GM18867 (cell line): ENCODE data around the gene HPS4.
"Not testable (repeated sequence)": the region's sequence is repeated elsewhere in the genome, so short reads cannot be mapped to it uniquely, and the experiment has no call there.

ENCODE experiments used
- ATAC-seq: cut with Tn5 transposase; IDR thresholded peaks from one replicate; pipeline ENCODE4 v1.9.1; 2021; ENCODE audit warnings: mild to moderate bottlenecking, moderate library complexity; ENCODE audit not compliant: unreplicated experiment

HPS4 gene

DNA sequence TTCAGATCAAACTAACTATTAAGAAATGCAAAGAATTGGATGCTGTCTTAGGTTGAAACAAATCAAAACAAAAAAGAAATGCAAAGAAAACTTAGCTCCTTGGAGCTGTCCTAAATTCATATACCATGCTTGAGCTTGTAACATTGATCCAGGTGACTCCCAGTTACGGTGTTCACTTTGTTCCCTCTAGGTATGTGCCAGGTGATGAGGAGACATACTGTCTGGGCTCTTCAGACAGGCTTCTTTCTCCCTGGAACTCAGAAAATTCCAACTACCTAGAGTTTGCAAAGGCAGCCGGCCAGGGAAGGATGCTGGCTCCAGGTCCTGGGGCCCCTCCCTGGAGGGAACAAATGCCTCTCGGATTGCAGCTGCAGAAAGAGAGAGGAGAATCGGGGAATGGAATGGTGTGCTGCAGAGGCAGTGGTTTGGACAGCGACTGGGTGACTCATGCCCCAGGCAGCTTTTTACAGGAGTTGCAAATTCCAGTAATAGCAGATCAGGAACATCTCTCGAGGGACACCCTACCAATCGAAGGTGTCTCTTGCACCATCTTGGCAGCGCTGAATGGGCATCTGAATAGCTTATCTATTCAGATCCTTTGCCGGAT is 66.8 kb downstream of the HPS4 start:
- ATAC-seq = no peak

DNA sequence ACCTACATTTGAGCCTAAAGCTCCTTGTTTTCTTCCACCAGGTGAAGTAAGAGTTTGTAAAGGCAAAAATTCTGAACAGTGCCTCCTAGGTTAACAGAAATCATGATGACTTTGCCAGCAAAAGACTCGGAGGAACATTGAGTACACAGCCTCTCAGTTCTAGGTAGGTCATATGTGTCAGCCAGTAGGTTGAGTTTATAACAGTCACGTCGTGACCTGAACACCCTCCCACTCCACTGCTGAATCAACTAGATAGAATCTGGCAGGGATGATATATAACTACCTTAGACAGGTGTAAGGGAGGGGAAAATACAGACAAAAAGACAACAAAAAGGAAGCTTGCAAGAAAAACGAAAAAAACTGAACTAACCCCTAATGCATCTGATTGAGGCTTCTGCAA is 67.3 kb downstream of the HPS4 start:
- ATAC-seq = no peak

DNA sequence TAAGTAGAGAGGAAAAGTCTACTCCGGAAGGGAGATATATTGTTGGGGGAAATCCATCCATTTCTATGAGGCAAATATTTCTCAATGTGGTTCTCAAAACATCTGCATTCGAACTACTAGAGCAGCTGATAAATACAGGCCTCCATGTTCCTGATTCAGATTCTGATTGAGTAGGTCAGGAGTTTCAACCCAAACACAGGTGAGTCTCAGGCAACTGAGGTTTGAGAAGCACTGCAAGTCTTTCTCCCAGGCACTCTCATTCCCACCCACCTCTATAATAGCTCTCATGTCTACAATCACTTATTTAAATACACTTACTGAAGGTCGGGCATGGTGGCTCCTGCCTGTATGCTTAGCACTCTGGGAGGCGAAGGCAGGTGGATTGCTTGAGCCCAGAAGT is 69.2 kb downstream of the HPS4 start:
- no peak for ATAC-seq

DNA sequence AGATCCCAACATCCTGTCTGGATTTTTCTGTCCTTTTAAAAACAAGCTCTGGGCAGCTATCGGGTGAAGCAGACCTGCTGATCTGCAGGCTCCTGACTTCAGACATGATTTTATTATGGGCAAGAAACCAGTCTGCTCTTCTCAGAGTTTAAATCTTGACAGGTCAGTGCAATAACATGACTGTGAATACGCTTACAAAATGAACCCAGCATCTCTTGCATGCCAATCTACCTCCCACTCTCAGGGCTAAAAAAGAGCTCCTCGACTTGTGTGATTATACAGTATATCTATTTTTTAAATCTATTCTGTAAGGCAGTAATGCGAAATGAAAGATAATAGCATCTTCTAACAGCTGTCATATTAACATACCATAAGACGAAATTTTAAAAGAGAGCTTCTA is 73.2 kb downstream of the HPS4 start:
- ATAC-seq = no peak

DNA sequence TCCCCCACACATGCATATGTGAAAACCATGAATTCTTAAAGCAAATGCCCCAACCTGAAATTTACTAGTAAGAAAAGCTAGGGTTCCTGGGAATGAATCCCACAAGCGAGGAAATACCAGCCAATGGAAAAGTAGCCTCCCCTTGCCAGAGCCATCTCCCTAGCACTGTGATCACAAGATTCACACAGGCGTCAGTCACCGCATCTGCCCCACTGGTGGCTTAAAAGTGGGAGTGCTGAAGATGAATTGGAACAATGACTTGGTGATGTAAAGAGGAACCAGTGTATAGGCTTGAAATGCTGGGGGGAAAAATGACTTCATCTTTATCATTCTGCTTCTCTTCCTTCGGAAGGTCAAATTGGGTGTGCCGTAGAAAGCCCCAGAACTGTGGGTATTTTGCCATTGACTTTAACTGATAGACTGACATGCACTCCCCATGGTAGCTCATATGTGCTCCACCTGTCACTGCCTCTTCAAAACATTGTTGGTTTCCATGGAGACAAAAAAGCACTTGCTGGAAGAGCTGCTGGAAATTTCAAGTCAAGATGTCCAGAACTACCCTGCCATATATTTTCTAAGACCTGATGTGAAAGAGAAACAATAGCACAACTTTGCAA is 73.8 kb downstream of the HPS4 start:
- no peak for ATAC-seq

DNA sequence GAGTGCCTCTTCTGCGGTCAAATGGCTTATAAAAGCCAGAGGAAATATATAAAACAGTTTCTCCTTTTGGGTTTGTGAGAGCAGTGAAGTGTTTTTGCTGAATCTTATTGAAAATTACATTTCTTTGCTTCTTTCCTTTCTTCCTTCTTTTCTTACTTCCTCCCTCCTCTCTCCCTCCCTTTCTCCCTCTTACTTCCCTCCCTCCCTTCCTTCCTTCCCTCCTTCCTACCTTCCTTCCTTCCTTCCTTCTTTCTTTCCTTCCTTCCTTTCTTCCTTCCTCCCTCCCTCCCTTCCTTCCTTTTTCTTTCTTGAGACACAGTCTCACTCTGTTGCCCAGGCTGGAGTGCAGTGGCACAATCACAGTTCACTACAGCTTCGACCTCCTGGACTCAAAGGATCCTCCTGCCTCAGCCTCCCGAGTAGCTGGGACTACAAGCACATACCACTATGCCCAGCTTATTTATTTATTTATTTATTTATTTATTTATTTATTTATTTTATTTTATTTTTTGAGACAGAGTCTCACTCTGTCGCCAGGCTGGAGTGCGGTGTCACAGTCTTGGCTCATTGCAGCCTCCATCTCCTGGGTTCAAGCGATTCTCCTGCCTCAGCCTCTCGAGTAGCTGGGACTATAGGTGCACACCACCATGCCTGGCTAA is 74.9 kb downstream of the HPS4 start:
- not testable (repeated sequence) for ATAC-seq

DNA sequence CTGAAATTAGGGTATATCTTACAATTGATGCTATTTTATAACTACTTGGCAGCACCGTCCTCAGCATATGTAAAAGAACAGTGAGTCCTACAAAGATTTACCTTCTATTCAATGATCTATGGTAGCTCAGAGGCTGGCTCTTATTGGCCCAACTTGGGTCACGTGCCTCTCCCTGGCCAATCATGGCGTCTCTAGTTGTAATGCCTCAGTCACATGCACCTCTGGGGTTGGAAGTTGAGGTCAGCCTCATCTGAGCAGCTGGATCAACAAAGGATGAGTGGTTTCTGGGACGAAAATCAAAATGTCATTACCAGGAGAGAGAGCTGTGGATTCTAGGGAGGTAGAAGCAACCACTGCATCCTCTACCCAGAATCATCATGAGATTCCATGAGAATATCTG is 77.5 kb downstream of the HPS4 start:
- no peak for ATAC-seq

DNA sequence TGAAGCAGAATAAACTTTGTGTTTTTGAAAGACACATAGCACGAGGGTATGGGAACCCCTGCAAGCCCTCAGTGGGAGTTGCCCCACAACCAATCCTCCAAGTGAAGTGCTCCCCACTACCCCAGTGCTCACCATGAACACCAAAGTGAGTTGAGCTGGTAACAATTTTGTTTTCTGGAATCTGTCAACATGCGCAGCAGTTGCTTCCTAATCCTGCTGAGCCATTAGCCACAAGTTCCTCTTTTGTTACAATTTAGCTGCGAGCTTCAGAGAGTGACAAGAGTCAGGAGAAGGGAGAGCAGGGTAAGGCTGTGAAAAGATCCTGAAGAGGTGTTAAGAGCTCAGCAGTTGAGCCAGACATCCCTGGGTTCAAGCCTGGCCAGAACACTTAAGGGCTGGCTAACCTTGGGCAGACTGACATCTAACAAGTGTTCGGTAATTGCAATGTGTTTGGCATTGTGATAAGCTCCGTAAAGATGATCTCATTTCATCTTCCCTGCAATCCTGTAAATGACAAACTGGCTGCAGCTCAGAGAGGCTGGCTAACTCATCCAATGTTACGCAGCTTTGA is 78.6 kb downstream of the HPS4 start:
- no peak for ATAC-seq

DNA sequence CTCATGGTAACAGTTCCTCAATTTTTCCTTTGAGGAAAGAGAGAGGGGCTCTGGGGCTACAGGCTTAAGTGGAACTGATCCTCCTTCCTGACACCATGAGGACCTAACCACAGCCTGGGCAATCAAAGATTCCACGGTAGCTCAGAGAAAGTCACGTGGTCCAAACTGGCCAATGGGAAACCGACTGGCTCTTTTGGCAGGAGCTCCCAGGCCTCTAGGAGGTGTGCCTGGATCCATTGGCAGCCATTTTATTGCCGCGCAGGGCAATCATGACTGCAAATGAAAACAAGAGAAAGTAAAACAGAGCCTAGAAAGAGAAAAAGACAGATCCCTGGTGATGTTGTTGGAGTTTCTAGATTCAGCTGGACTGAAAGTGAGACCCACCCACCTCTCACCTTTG is 81.9 kb downstream of the HPS4 start:
- no peak for ATAC-seq
